ENCODE measurements around the gene CREG2.
A peak's percentile ranks its signal among the peaks of the same experiment; 100 is the strongest.

CREG2 gene

GRCh38 chr2:101300836-101301235, 86.5 kb downstream of the CREG2 start:
- TF ChIP-seq ESRRG (CRISPR knock-in tag; IDR thresholded peaks at IDR 0.05) (no peak), TOX (CRISPR knock-in tag; IDR thresholded peaks at IDR 0.05; ENCODE audit: borderline replicate concordance) (no peak)
- ATAC-seq = no peak

DNA sequence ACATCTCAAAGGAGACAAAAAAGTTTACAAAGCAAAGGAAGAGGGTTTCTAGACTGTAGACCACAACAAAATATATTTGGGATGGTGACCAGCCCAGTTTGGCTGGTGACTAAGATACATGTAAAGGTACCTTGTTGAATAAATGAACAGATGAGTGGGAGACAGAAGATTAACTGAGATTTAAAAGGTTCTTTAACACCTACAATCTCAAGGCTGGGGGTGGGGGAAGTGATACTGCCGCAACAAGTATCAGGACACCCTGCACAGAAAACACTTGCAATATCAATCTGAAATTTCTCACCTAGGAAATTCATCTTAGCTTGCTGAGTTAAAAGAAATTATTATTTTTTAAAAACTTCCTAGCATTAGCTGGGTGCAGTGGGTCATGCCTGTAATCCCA, 87.1 kb downstream of the CREG2 start:
- no peak for TF ChIP-seq ZFP30 (CRISPR knock-in tag; IDR thresholded peaks at IDR 0.05)
- no peak for TF ChIP-seq ZC3H10 (CRISPR knock-in tag; IDR thresholded peaks at IDR 0.05)
- TF ChIP-seq POU6F1 (CRISPR knock-in tag; IDR thresholded peaks at IDR 0.05; ENCODE audit: borderline replicate concordance, low read depth) = no peak
- no peak for TF ChIP-seq ZNF565 (CRISPR knock-in tag; conservative IDR thresholded peaks at IDR 0.05; ENCODE audit: low read depth)
- TF ChIP-seq ESRRG (CRISPR knock-in tag; IDR thresholded peaks at IDR 0.05) = no peak
- no peak for TF ChIP-seq TCF4 (CRISPR knock-in tag; IDR thresholded peaks at IDR 0.05; ENCODE audit: borderline replicate concordance)
- no peak for ATAC-seq

GRCh38 chr2:101299604-101300003, 87.7 kb downstream of the CREG2 start:
- no peak for TF ChIP-seq TCF4 (CRISPR knock-in tag; IDR thresholded peaks at IDR 0.05; ENCODE audit: borderline replicate concordance)
- no peak for TF ChIP-seq CSRNP3 (CRISPR knock-in tag; IDR thresholded peaks at IDR 0.05)
- TF ChIP-seq CREB5 (CRISPR knock-in tag; IDR thresholded peaks at IDR 0.05; ENCODE audit: low read depth) = no peak
- no peak for TF ChIP-seq ARNTL (CRISPR knock-in tag; IDR thresholded peaks at IDR 0.05; ENCODE audit: borderline replicate concordance, low read depth)
- no peak for TF ChIP-seq ZNF8 (CRISPR knock-in tag; IDR thresholded peaks at IDR 0.05)
- TF ChIP-seq ZFP30 (CRISPR knock-in tag; IDR thresholded peaks at IDR 0.05) = no peak
- no peak for ATAC-seq

- no peak for TF ChIP-seq CSDC2 (CRISPR knock-in tag; IDR thresholded peaks at IDR 0.05)
- no peak for ATAC-seq
Observed at GRCh38 chr2:101297383-101297782, 89.9 kb downstream of the CREG2 start.

GRCh38 chr2:101296371-101296770, 90.9 kb downstream of the CREG2 start:
- peak; percentile 71 for ATAC-seq
- TF ChIP-seq TOX (CRISPR knock-in tag; IDR thresholded peaks at IDR 0.05; ENCODE audit: borderline replicate concordance) = no peak
- TF ChIP-seq SNAI2 (CRISPR knock-in tag; IDR thresholded peaks at IDR 0.05) = no peak
- no peak for TF ChIP-seq PPARA (CRISPR knock-in tag; IDR thresholded peaks at IDR 0.05; ENCODE audit: borderline replicate concordance)
- no peak for TF ChIP-seq OSR1 (CRISPR knock-in tag; IDR thresholded peaks at IDR 0.05)
- TF ChIP-seq ISL1 (CRISPR knock-in tag; IDR thresholded peaks at IDR 0.05) = no peak

- ATAC-seq = peak; percentile 55; the same call in 2 of the 3 replicates
- no peak for TF ChIP-seq ARNTL (CRISPR knock-in tag; IDR thresholded peaks at IDR 0.05; ENCODE audit: borderline replicate concordance, low read depth)
- no peak for TF ChIP-seq CREB5 (CRISPR knock-in tag; IDR thresholded peaks at IDR 0.05; ENCODE audit: low read depth)
- TF ChIP-seq ISL1 (CRISPR knock-in tag; IDR thresholded peaks at IDR 0.05) = no peak
- TF ChIP-seq CSDC2 (CRISPR knock-in tag; IDR thresholded peaks at IDR 0.05) = no peak
- TF ChIP-seq ZNF8 (CRISPR knock-in tag; IDR thresholded peaks at IDR 0.05) = no peak
- no peak for TF ChIP-seq ZNF565 (CRISPR knock-in tag; conservative IDR thresholded peaks at IDR 0.05; ENCODE audit: low read depth)
- TF ChIP-seq ZFP30 (CRISPR knock-in tag; IDR thresholded peaks at IDR 0.05) = no peak
- no peak for TF ChIP-seq TOX (CRISPR knock-in tag; IDR thresholded peaks at IDR 0.05; ENCODE audit: borderline replicate concordance)
- no peak for TF ChIP-seq TCF4 (CRISPR knock-in tag; IDR thresholded peaks at IDR 0.05; ENCODE audit: borderline replicate concordance)
- TF ChIP-seq, protein P1, sequence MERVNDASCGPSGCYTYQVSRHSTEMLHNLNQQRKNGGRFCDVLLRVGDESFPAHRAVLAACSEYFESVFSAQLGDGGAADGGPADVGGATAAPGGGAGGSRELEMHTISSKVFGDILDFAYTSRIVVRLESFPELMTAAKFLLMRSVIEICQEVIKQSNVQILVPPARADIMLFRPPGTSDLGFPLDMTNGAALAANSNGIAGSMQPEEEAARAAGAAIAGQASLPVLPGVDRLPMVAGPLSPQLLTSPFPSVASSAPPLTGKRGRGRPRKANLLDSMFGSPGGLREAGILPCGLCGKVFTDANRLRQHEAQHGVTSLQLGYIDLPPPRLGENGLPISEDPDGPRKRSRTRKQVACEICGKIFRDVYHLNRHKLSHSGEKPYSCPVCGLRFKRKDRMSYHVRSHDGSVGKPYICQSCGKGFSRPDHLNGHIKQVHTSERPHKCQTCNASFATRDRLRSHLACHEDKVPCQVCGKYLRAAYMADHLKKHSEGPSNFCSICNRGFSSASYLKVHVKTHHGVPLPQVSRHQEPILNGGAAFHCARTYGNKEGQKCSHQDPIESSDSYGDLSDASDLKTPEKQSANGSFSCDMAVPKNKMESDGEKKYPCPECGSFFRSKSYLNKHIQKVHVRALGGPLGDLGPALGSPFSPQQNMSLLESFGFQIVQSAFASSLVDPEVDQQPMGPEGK (CRISPR knock-in tag; IDR thresholded peaks at IDR 0.05; ENCODE audit: borderline replicate concordance) = no peak
- TF ChIP-seq RARB (CRISPR knock-in tag; IDR thresholded peaks at IDR 0.05) = no peak
- TF ChIP-seq GLIS3 (CRISPR knock-in tag; IDR thresholded peaks at IDR 0.05) = no peak
- no peak for TF ChIP-seq ESRRG (CRISPR knock-in tag; IDR thresholded peaks at IDR 0.05)
- no peak for TF ChIP-seq ZNF70 (CRISPR knock-in tag; IDR thresholded peaks at IDR 0.05)
- no peak for TF ChIP-seq OSR1 (CRISPR knock-in tag; IDR thresholded peaks at IDR 0.05)
Observed at GRCh38 chr2:101295895-101296294, 91.4 kb downstream of the CREG2 start.

Data from SK-N-SH treated with all-trans-retinoic acid at 6 μM for 48 hours (cell line).